IMR-90 (cell line): ENCODE measurements around the gene KLHL3.

Experiments used
- CTCF ChIP-seq: conservative IDR thresholded peaks from 2 replicates; pipeline ENCODE4 v1.5.1; 2012; ENCODE audit warnings: mild to moderate bottlenecking, low read depth, low read length, improper control_type of control experiment
- MAFK ChIP-seq: IDR thresholded peaks from 2 replicates; pipeline ENCODE4 v1.6.1; 2012; ENCODE audit warnings: low read depth, low read length, improper control_type of control experiment
- RCOR1 ChIP-seq: IDR thresholded peaks from 2 replicates; pipeline ENCODE4 v1.6.1; 2012; ENCODE audit warnings: mild to moderate bottlenecking, low read length, improper control_type of control experiment; ENCODE audit not compliant: insufficient replicate concordance
- TF ChIP-seq, protein P1 (sequence below): fragments of 150-350 bp; IDR thresholded peaks from 2 replicates; pipeline ENCODE4 v1.6.1; 2016; ENCODE audit warnings: low read depth, mild to moderate bottlenecking, low read length, moderate library complexity, borderline replicate concordance

GRCh38 chr5:137718611-137719010, 17.3 kb downstream of the KLHL3 start:
- TF ChIP-seq MAFK (no peak), CTCF (no peak), RCOR1 (no peak)
- TF ChIP-seq, protein P1, sequence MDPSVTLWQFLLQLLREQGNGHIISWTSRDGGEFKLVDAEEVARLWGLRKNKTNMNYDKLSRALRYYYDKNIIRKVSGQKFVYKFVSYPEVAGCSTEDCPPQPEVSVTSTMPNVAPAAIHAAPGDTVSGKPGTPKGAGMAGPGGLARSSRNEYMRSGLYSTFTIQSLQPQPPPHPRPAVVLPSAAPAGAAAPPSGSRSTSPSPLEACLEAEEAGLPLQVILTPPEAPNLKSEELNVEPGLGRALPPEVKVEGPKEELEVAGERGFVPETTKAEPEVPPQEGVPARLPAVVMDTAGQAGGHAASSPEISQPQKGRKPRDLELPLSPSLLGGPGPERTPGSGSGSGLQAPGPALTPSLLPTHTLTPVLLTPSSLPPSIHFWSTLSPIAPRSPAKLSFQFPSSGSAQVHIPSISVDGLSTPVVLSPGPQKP: no peak
